Kidney (tissue), 14 donors: ENCODE data around the gene GBA2. TPM values are rescaled to one million over a fixed set of nuclear protein-coding genes. Genes with fewer than 3 reads are reported as not detected.

Experiments used
- DNase-seq, 5 donors: peaks; one replicate each; pipeline ENCODE4 v3.0.0-alpha.2; 2013 to 2020
- FAIRE-seq: peaks from 2 replicates; lab custom pipeline; 2012; peaks lifted over from hg19 to GRCh38; lab: Jason Lieb, UNC
- H3K27ac ChIP-seq, 2 donors: one replicate each; pipeline ENCODE4 v1.7.0; 2013; ENCODE audit warnings: low read depth in 2 of 2, low read length in 2 of 2, inconsistent platforms in 1 of 2
- H3K27me3 ChIP-seq: one replicate; pipeline ENCODE4 v1.7.1; 2013; ENCODE audit warnings: low read length, inconsistent platforms; ENCODE audit not compliant: control insufficient read depth, insufficient read depth
- H3K36me3 ChIP-seq, 3 donors: one replicate each; pipeline versions ENCODE4 v1.7.0 to v1.7.1; 2013; ENCODE audit warnings: low read length in 3 of 3, control low read depth in 1 of 3, inconsistent platforms in 1 of 3; ENCODE audit not compliant: insufficient read depth in 3 of 3, control insufficient read depth in 2 of 3
- H3K4me1 ChIP-seq, 3 donors: one replicate each; pipeline versions ENCODE4 v1.7.0 to v1.7.1; 2013; ENCODE audit warnings: low read length in 3 of 3, inconsistent platforms in 1 of 3, low read depth in 1 of 3; ENCODE audit not compliant: control insufficient read depth in 2 of 3, insufficient read depth in 2 of 3
- H3K4me3 ChIP-seq, 3 donors: one replicate each; pipeline versions ENCODE4 v1.7.0 to v1.8.1; 2013; ENCODE audit warnings: low read length in 3 of 3, control low read depth in 1 of 3, inconsistent platforms in 1 of 3
- H3K9ac ChIP-seq, 3 donors: one replicate each; pipeline versions ENCODE4 v1.7.0 to v1.7.1; 2013; ENCODE audit warnings: low read length in 3 of 3, control low read depth in 1 of 3, inconsistent platforms in 1 of 3
- H3K9me3 ChIP-seq, 3 donors: one replicate each; pipeline versions ENCODE4 v1.7.0 to v1.7.1; 2013; ENCODE audit warnings: low read length in 3 of 3, control low read depth in 1 of 3, inconsistent platforms in 1 of 3; ENCODE audit not compliant: control insufficient read depth in 2 of 3, insufficient read depth in 1 of 3
- intact Hi-C: fragments of 100-400 bp; cut with DNase I; formaldehyde crosslinking; loops from one replicate; pipeline ENCODE4 v1.11.1; 2022
- polyA plus RNA-seq: library from polyadenylated mRNA; stranded (reverse); fragments of 350-450 nt; fragmentation: Illumina TruSeq; extraction: RNeasy Lipid Tissue Mini Kit (QIAGEN cat#74804); gene quantifications from one replicate; pipeline ENCODE4 v1.2.3, GENCODE V29; 2014; ENCODE audit warnings: low read depth, low replicate concordance; ENCODE audit not compliant: insufficient read depth
- total RNA-seq: library from RNA; stranded (reverse); fragmentation: NEBNext Ultra II Directional; extraction: Animal tissue kit (Norgen Biotek cat#: 25700); gene quantifications from one replicate; pipeline ENCODE4 v1.2.1, GENCODE V29; 2021
- TF ChIP-seq, protein P1 (sequence below): IDR thresholded peaks from 3 replicates; pipeline ENCODE4 v1.5.1; 2012; ENCODE audit warnings: mild to moderate bottlenecking, moderate library complexity, borderline replicate concordance; ENCODE audit not compliant: insufficient read depth; ENCODE audit errors: extremely low read depth
- donor health status: control.
- donor health status: control.
- donor health status: control.
- donor health status: control.
- donor health status: control.
- donor health status: DM: yes; HTN: yes; CAD: no.
- donor health status: Normal renal cell carcinoma (clear cell type).

The GBA2 gene
- total and polyA plus RNA-seq, 2 donors from 2014 or later: 83.2 to 93.2 TPM

DNA sequence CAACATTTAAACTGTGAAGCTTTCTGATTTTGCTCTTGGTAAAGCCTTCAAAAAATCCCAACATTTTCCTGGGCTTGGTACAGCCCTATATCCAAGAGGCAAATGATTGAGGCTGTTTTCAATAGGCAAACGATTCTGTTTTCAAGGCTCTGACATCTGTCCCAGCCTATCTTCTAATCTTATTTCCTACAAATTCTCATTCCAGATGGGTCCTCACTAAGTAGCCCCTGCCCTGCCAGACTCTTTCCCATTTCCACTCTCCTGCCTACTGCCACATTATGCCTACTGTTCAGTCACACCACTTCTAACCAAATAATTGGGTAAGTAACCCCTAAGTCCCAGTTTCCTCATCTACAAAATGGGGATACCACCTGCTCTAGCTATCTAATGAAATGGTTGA is 3.5 kb downstream of the GBA2 start:
- no peak for FAIRE-seq
- intact Hi-C loops: no loop called here
- peaks cover 0 to 26% (median 11%) of the 10 kb centered on the region in 3 donors for H3K4me1 ChIP-seq
- peak overlapping the region in 1 of 3 donors; percentile 53 for H3K9ac ChIP-seq
- peaks cover 5 to 40% (median 32%) of the 10 kb centered on the region in 3 donors for H3K36me3 ChIP-seq
- H3K4me3 ChIP-seq: peak overlapping the region in 2 of 3 donors; percentile 20 to 91
- no peak overlapping the region for H3K27ac ChIP-seq
- no peaks in the 10 kb centered on the region for H3K9me3 ChIP-seq
- no peaks in the 10 kb centered on the region for H3K27me3 ChIP-seq
- TF ChIP-seq, protein P1, sequence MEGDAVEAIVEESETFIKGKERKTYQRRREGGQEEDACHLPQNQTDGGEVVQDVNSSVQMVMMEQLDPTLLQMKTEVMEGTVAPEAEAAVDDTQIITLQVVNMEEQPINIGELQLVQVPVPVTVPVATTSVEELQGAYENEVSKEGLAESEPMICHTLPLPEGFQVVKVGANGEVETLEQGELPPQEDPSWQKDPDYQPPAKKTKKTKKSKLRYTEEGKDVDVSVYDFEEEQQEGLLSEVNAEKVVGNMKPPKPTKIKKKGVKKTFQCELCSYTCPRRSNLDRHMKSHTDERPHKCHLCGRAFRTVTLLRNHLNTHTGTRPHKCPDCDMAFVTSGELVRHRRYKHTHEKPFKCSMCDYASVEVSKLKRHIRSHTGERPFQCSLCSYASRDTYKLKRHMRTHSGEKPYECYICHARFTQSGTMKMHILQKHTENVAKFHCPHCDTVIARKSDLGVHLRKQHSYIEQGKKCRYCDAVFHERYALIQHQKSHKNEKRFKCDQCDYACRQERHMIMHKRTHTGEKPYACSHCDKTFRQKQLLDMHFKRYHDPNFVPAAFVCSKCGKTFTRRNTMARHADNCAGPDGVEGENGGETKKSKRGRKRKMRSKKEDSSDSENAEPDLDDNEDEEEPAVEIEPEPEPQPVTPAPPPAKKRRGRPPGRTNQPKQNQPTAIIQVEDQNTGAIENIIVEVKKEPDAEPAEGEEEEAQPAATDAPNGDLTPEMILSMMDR: no peak
- no peak for DNase-seq

DNA sequence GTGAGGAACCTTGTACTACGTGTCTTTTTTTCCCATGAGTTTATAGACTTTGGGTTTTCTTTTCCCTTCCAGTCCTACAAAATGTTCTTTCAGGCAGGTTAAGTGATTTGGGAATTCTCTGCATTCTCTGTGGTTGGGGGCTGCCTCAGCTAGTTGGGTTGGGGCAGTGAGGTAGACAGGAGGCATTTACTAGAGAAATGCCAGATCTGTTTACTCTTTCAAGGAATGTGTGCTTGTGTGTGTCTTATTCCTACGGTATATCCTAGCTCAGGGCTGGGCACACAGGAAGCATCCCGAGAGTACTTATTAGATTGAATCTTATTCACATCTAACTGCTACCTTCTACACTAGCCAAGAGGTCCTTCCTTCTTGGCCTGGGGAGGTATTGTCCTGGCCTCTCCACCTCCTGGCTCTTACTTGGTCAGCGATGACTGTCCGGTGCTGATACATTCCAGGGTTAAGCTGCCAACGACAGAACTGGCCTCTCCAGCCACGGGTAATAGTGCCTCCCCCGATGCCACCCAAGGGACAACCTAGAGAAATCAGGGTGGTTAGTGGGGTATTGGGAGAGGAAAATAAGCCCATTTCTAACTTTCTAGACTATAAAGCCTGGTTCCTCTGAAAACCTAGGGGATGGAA is 5.0 kb downstream of the GBA2 start:
- H3K9me3 ChIP-seq: no peaks in the 10 kb centered on the region
- H3K27ac ChIP-seq: no peak overlapping the region
- H3K4me3 ChIP-seq: no peak overlapping the region
- intact Hi-C loops: no loop called here
- FAIRE-seq (no peak), DNase-seq (no peak)
- TF ChIP-seq, protein P1: no peak
- H3K27me3 ChIP-seq: no peaks in the 10 kb centered on the region
- H3K9ac ChIP-seq: no peak overlapping the region
- H3K4me1 ChIP-seq: peaks cover 0 to 17% (median 11%) of the 10 kb centered on the region in 3 donors
- peaks cover 11 to 55% (median 46%) of the 10 kb centered on the region in 3 donors for H3K36me3 ChIP-seq

DNA sequence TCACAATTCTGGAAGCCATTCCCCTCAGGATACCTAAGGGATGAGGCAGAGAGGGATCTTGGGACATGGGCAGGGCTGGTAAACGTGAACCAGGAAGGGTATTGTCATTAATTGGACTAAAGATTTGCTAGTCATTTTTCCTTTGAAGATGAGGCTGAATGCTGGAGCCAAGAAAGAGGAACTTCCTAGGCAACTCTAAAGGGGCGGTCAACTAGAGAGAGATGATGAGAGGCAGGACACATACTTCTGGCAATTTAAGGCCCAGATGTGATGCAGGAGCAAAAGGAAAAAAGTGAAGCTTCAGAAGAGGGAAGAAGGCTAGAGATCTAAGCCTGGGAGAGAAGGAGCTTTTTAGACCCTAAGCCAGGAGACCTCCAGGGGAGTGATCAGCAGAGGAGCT is 5.6 kb downstream of the GBA2 start:
- Histone ChIP-seq H3K9ac (no peak overlapping the region), H3K27ac (no peak overlapping the region), H3K36me3 (peaks cover 13 to 60% (median 52%) of the 10 kb centered on the region in 3 donors), H3K9me3 (no peaks in the 10 kb centered on the region), H3K4me3 (no peak overlapping the region), H3K4me1 (peaks cover 0 to 17% (median 11%) of the 10 kb centered on the region in 3 donors), H3K27me3 (no peaks in the 10 kb centered on the region)
- intact Hi-C loops: no loop called here
- no peak for FAIRE-seq
- TF ChIP-seq, protein P1: no peak
- no peak for DNase-seq

DNA sequence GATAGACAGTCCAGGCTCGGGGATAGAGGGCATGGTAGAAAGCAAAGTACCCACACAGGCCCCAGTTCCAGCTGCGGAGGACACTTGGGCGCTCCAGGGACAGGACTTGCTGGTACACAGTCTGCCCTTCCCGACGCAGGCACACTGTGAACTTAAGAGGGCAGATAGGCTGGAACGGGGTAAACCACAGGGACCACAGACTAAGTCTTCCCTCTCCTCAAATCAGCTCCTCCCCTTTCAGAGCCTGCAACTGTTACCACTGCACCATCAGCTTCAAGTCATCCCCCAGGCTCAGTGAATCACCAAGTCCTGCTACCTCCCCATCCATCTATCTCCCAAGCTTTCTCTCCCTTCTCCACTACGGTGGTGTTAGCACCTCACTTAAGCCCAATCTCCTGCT is 7.3 kb downstream of the GBA2 start:
- H3K27ac ChIP-seq: no peak overlapping the region
- peaks cover 20 to 77% (median 67%) of the 10 kb centered on the region in 3 donors for H3K36me3 ChIP-seq
- H3K4me3 ChIP-seq: no peak overlapping the region
- no peak for DNase-seq
- no peak overlapping the region for H3K9ac ChIP-seq
- no peak for FAIRE-seq
- intact Hi-C loops: no loop called here
- TF ChIP-seq, protein P1: no peak
- H3K4me1 ChIP-seq: peaks cover 0 to 11% (median 9%) of the 10 kb centered on the region in 3 donors
- H3K27me3 ChIP-seq: no peaks in the 10 kb centered on the region
- H3K9me3 ChIP-seq: no peaks in the 10 kb centered on the region
